ENCODE results near the gene LCORL.

The LCORL gene

GRCh38 chr4:17817027-17817426 is 204.5 kb downstream of the LCORL start:
- no peak for TF ChIP-seq POLR2A (IDR thresholded peaks at IDR 0.05; ENCODE audit: low read depth, low read length)
- TF ChIP-seq POLR2AphosphoS5 (IDR thresholded peaks at IDR 0.05; ENCODE audit: low read depth, low read length) = no peak
- no peak for TF ChIP-seq TAF1 (IDR thresholded peaks at IDR 0.05; ENCODE audit: borderline replicate concordance, low read depth, low read length)
- no peak for DNase-seq (ENCODE audit: insufficient read length)
- FAIRE-seq = peak; percentile 79

GRCh38 chr4:17816142-17816541 is 205.4 kb downstream of the LCORL start:
- DNase-seq (ENCODE audit: insufficient read length) (no peak), FAIRE-seq (no peak)
- no peak for TF ChIP-seq TAF1 (IDR thresholded peaks at IDR 0.05; ENCODE audit: borderline replicate concordance, low read depth, low read length)
- no peak for TF ChIP-seq POLR2AphosphoS5 (IDR thresholded peaks at IDR 0.05; ENCODE audit: low read depth, low read length)

GRCh38 chr4:17814140-17814539 is 207.4 kb downstream of the LCORL start:
- FAIRE-seq (peak; percentile 67), DNase-seq (ENCODE audit: insufficient read length) (no peak)
- no peak for TF ChIP-seq POLR2A (IDR thresholded peaks at IDR 0.05; ENCODE audit: low read depth, low read length)
- no peak for TF ChIP-seq POLR2AphosphoS5 (IDR thresholded peaks at IDR 0.05; ENCODE audit: low read depth, low read length)
- TF ChIP-seq TAF1 (IDR thresholded peaks at IDR 0.05; ENCODE audit: borderline replicate concordance, low read depth, low read length) = no peak

- TF ChIP-seq POLR2AphosphoS5 (IDR thresholded peaks at IDR 0.05; ENCODE audit: low read depth, low read length) = no peak
- TF ChIP-seq POLR2A (IDR thresholded peaks at IDR 0.05; ENCODE audit: low read depth, low read length) = no peak
- no peak for TF ChIP-seq TAF1 (IDR thresholded peaks at IDR 0.05; ENCODE audit: borderline replicate concordance, low read depth, low read length)
- FAIRE-seq (no peak), DNase-seq (ENCODE audit: insufficient read length) (no peak)
These were observed 208.8 kb downstream of the LCORL start for GRCh38 chr4:17812801-17813200.

- FAIRE-seq (no peak), DNase-seq (ENCODE audit: insufficient read length) (no peak)
- TF ChIP-seq TAF1 (IDR thresholded peaks at IDR 0.05; ENCODE audit: borderline replicate concordance, low read depth, low read length) (no peak), POLR2A (IDR thresholded peaks at IDR 0.05; ENCODE audit: low read depth, low read length) (no peak), POLR2AphosphoS5 (IDR thresholded peaks at IDR 0.05; ENCODE audit: low read depth, low read length) (no peak)
These were observed 209.4 kb downstream of the LCORL start for GRCh38 chr4:17812125-17812524.

- TF ChIP-seq POLR2A (IDR thresholded peaks at IDR 0.05; ENCODE audit: low read depth, low read length) (no peak), POLR2AphosphoS5 (IDR thresholded peaks at IDR 0.05; ENCODE audit: low read depth, low read length) (no peak), TAF1 (IDR thresholded peaks at IDR 0.05; ENCODE audit: borderline replicate concordance, low read depth, low read length) (no peak)
- FAIRE-seq (no peak), DNase-seq (ENCODE audit: insufficient read length) (no peak)
These were observed 210.4 kb downstream of the LCORL start for GRCh38 chr4:17811078-17811603.

- peak; percentile 73 for DNase-seq (ENCODE audit: insufficient read length)
- FAIRE-seq = peak; percentile 100
- peak; percentile 97 for TF ChIP-seq POLR2A (IDR thresholded peaks at IDR 0.05; ENCODE audit: low read depth, low read length)
- peak; percentile 97 for TF ChIP-seq POLR2AphosphoS5 (IDR thresholded peaks at IDR 0.05; ENCODE audit: low read depth, low read length)
- peak; percentile 86 for TF ChIP-seq TAF1 (IDR thresholded peaks at IDR 0.05; ENCODE audit: borderline replicate concordance, low read depth, low read length)
These were observed 211.1 kb downstream of the LCORL start, which contains the start of the genes DCAF16 and NCAPG for GRCh38 chr4:17810260-17811077. DCAF16 (minus strand) TSS chr4:17810757; CDS start chr4:17804141, 6,616 bp downstream. NCAPG (plus strand) TSS chr4:17810979; CDS start chr4:17811078, 99 bp downstream.

- TF ChIP-seq TAF1 (IDR thresholded peaks at IDR 0.05; ENCODE audit: borderline replicate concordance, low read depth, low read length) (no peak), POLR2A (IDR thresholded peaks at IDR 0.05; ENCODE audit: low read depth, low read length) (no peak), POLR2AphosphoS5 (IDR thresholded peaks at IDR 0.05; ENCODE audit: low read depth, low read length) (no peak)
- FAIRE-seq (no peak), DNase-seq (ENCODE audit: insufficient read length) (no peak)
These were observed 211.9 kb downstream of the LCORL start for GRCh38 chr4:17809667-17810066.

GRCh38 chr4:17807446-17807845 is 214.1 kb downstream of the LCORL start:
- no peak for DNase-seq (ENCODE audit: insufficient read length)
- no peak for TF ChIP-seq TAF1 (IDR thresholded peaks at IDR 0.05; ENCODE audit: borderline replicate concordance, low read depth, low read length)
- no peak for TF ChIP-seq POLR2A (IDR thresholded peaks at IDR 0.05; ENCODE audit: low read depth, low read length)
- no peak for TF ChIP-seq POLR2AphosphoS5 (IDR thresholded peaks at IDR 0.05; ENCODE audit: low read depth, low read length)
- FAIRE-seq = no peak

- no peak for DNase-seq (ENCODE audit: insufficient read length)
These were observed 215.9 kb downstream of the LCORL start for GRCh38 chr4:17805580-17806155.

GRCh38 chr4:17797808-17798207 is 223.7 kb downstream of the LCORL start:
- no peak for TF ChIP-seq POLR2A (IDR thresholded peaks at IDR 0.05; ENCODE audit: low read depth, low read length)
- TF ChIP-seq TAF1 (IDR thresholded peaks at IDR 0.05; ENCODE audit: borderline replicate concordance, low read depth, low read length) = no peak
- TF ChIP-seq POLR2AphosphoS5 (IDR thresholded peaks at IDR 0.05; ENCODE audit: low read depth, low read length) = no peak
- DNase-seq (ENCODE audit: insufficient read length) = no peak
- FAIRE-seq = no peak

More at GRCh38 chr4:17805580-17806155, 215.9 kb downstream of the LCORL start:
- no peak for FAIRE-seq
- TF ChIP-seq POLR2A (IDR thresholded peaks at IDR 0.05; ENCODE audit: low read depth, low read length) = no peak
- no peak for TF ChIP-seq POLR2AphosphoS5 (IDR thresholded peaks at IDR 0.05; ENCODE audit: low read depth, low read length)
- no peak for TF ChIP-seq TAF1 (IDR thresholded peaks at IDR 0.05; ENCODE audit: borderline replicate concordance, low read depth, low read length)
